ENCODE data around the gene IL10RB.
"Not testable (repeated sequence)": the region's sequence is repeated elsewhere in the genome, so short reads cannot be mapped to it uniquely, and the experiment has no call there.

DNA sequence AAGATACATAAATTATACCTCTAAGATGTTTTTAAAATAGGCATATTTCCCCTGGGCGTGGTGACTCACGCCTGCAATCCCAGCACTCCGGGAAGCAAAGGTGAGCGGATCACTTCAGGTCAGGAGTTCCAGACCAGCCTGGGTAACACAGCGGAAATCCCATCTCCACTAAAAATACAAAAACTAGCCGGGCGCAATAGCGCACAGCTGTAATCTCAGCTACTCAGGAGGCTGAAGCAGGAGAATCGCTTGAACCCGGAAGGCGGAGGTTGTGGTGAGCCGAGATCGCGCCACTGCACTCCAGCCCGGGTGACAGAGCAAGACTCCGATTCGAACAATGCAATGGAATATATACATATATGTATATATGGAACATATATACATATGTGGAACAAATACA is 54.8 kb downstream of the IL10RB start:
- TF ChIP-seq, protein P1, sequence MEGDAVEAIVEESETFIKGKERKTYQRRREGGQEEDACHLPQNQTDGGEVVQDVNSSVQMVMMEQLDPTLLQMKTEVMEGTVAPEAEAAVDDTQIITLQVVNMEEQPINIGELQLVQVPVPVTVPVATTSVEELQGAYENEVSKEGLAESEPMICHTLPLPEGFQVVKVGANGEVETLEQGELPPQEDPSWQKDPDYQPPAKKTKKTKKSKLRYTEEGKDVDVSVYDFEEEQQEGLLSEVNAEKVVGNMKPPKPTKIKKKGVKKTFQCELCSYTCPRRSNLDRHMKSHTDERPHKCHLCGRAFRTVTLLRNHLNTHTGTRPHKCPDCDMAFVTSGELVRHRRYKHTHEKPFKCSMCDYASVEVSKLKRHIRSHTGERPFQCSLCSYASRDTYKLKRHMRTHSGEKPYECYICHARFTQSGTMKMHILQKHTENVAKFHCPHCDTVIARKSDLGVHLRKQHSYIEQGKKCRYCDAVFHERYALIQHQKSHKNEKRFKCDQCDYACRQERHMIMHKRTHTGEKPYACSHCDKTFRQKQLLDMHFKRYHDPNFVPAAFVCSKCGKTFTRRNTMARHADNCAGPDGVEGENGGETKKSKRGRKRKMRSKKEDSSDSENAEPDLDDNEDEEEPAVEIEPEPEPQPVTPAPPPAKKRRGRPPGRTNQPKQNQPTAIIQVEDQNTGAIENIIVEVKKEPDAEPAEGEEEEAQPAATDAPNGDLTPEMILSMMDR (IDR thresholded peaks at IDR 0.05): not testable (repeated sequence)
- not testable (repeated sequence) for TF ChIP-seq POLR2AphosphoS5 (IDR thresholded peaks at IDR 0.05); EP300 (IDR thresholded peaks at IDR 0.05); POLR2A (IDR thresholded peaks at IDR 0.05; ENCODE audit: low read depth)

All from esophagus muscularis mucosa (tissue), 4 donors.